GM19397 (cell line): ENCODE measurements around the gene FAF1.
"Not testable (repeated sequence)": the region's sequence is repeated elsewhere in the genome, so short reads cannot be mapped to it uniquely, and the experiment has no call there.

Experiments
- ATAC-seq: cut with Tn5 transposase; IDR thresholded peaks from one replicate; pipeline ENCODE4 v1.9.1; 2021; ENCODE audit warnings: mild to moderate bottlenecking, moderate library complexity; ENCODE audit not compliant: unreplicated experiment

Gene FAF1

GRCh38 chr1:50858761-50859160, 101.3 kb downstream of the FAF1 start:
- no peak for ATAC-seq

- no peak for ATAC-seq
Measured at GRCh38 chr1:50857702-50858101, 102.4 kb downstream of the FAF1 start.

DNA sequence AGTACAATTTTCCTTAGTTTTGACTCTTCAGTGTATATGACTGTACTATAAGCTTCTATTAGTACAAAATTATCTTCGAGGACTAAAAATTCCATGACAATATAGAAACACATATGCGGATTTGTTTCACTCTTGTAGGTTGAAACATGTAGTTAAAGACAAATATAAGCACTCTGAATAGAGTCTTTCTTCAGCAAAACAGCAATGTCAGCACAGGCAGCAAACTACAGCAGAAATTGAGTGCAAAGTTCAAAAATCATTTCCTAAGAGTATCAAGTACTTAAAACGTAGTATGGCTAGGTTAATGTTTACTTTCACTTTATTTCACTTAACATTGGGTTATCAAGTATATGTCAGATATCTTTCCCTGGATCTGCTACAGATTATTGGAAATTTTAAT, 106.7 kb downstream of the FAF1 start:
- ATAC-seq: no peak

- ATAC-seq: no peak
Measured at GRCh38 chr1:50852889-50853288, 107.2 kb downstream of the FAF1 start.

DNA sequence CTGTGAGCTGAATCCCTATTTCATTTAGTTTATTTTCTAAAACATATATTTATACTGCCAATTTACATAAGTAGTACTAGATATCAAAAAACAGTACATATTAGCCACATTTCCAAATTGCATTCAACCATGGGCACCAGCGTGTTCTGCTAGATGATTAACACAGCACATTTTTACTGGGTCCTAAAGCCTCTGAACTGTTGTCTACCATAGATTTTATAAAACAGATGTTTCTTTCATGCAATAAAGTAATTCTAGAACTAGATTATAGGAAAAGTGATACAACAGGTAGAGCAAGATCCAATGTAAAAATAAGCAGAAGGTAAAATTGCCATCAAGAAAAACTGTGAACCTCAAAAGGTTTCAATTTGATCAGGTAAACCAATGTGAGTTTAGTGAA, 108.6 kb downstream of the FAF1 start:
- ATAC-seq: no peak

- no peak for ATAC-seq
Measured at GRCh38 chr1:50851034-50851433, 109.0 kb downstream of the FAF1 start.

DNA sequence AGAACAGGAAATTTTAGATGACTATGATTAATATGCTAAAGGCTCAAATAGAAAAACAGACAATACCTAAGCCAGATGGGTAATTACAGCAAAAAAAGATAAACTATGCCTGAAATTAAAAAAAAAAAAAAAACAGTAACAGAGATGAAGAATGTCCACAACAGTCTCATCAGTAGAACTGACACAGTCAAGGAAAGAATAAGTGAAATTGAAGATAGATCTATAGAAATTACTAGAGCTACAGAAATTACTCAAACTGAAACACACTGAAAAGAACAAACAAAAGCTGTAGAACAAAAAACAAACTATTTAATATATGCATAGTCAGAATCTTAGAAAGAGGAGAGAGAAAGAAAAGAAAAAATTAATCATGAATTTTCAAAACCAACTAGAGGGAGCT, 112.8 kb downstream of the FAF1 start:
- ATAC-seq: no peak

GRCh38 chr1:50846224-50846839, 113.7 kb downstream of the FAF1 start:
- no peak for ATAC-seq

GRCh38 chr1:50841791-50842387, 118.2 kb downstream of the FAF1 start:
- ATAC-seq: no peak

DNA sequence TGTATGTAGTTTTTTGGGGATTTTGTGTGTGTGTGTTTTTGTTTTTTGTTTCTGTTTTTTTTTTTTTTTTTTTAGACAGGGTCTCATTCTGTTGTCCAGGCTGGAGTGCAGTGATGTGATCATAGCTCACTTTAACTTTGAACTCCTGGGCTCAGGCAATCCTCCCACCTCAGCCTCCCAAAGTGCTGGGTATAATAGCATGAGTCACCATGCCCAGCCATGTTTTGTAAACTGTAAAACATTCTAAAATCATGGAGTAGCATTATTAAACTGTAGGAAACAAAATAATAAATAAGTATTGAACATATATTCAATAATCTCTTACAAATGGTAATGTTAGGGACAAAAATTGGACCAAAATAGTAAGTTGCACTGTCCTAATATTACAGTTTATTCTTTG, 124.0 kb downstream of the FAF1 start:
- no peak for ATAC-seq

DNA sequence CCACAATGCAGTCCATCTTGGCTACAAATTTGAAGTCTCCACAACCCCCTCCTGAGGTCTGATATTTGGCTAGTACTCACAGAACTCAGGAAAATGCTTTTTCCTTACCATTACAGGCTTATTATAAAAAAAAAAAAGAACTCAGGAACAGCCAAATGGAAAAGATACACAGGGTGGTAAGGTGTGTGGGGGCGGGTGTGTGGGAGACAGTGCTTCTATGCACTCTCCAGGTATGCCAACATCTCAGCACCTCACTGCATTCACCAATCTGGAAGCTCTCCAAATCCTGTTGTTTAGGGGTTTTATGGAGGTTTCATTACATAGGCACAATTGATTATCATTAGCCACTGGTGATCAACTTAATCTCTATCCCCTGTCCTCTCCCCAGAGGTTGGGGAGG, 126.9 kb downstream of the FAF1 start:
- ATAC-seq: no peak

DNA sequence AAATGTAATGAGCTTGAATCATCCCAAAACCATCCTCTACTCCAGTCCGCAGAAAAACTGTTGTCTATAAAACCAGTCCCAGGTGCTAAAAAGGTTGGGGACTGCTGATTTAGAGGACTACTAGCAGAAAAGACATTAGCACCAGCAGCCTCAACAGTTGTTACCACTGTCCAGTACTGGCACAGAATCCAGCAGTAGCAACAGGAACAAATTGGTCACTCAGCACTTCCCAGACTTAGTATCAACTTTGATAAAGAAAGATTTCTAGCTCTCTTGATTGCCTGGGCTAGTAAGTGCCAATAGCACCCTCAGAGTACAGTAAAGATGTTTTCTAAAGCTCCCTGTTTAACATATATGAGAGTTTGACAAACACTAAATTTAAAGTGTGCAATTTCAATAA, 127.9 kb downstream of the FAF1 start:
- no peak for ATAC-seq

DNA sequence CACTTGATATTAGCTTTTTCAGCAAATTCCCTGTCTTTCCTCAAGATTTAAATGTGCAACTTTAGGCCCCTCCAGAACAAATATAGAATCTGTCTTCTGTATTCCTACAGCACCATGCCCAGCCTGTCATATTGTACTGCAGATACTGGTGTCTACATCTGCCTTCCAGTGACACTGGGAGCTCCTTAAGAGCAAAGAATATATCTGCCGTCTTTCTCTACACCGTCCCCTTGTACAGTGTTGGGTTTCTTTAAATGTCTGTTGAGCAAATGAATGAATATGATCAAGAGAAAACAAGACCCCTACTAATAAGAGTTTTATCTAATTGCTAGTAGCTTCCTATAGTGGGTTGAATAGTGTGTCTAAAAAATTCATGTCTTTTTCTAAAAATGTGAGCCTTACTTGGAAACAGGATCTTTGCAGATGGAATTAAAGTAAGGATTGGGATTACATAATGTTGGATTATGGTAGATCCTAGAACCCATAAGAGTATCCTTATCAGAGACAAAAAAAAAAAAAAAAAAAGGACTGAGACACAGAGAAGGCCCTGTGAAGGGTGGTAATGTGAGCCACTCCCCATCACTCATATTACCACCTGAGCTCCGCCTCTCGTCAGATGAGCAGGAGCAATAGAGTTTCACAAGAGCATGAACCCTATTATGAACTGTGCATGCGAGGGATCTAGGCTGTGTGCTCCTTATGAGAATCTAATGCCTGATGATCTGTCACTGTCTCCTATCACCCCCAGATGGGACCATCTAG, 128.6 kb downstream of the FAF1 start:
- no peak for ATAC-seq

- ATAC-seq: no peak
Measured at GRCh38 chr1:50830621-50831020, 129.4 kb downstream of the FAF1 start.

GRCh38 chr1:50829014-50829958, 130.8 kb downstream of the FAF1 start:
- no peak for ATAC-seq

DNA sequence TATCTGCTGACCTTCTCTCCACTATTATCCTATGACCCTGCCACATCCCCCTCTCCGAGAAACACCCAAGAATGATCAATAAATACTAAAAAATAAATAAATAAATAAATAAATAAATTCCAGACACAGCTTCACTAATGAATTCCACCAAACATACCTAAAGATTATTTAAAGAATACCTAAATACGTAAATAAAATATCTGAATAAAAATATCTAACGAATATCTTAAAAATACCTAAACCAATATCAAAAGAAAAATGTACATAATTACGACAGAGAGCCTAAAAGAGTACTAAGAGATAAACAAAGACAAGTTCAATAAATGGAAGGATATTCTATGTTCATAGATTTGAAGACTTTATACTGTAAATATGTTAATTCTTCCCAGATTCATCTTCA, 132.5 kb downstream of the FAF1 start:
- ATAC-seq: no peak

GRCh38 chr1:50826792-50827191, 133.3 kb downstream of the FAF1 start:
- not testable (repeated sequence) for ATAC-seq

- no peak for ATAC-seq
Measured at GRCh38 chr1:50822035-50822776, 137.9 kb downstream of the FAF1 start.

DNA sequence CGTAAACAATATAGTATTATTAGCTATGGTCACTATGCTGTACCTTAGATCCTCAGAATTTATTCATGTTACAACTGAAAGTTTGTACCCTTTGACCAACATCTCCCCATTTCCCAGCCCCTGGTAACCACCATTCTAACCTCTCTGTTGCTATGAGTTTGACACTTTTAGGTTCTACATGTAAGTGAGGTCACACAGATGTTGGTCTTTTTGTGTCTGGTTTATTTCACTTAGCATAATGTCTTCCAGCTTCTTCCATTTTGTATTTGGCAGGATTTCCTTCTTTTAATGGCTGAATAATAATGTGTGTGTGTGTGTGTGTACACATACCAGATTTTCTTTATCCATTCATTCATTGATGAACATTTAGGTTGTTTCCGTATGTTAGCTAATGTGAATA, 139.5 kb downstream of the FAF1 start:
- ATAC-seq: no peak

GRCh38 chr1:50812346-50812745, 147.7 kb downstream of the FAF1 start:
- no peak for ATAC-seq

- no peak for ATAC-seq
Measured at GRCh38 chr1:50808296-50808695, 151.8 kb downstream of the FAF1 start.
